ENCODE measurements around the gene RNPEP.

RNPEP gene

GRCh38 chr1:202010180-202011015, 27.9 kb downstream of the RNPEP start, which contains the start of gene ELF3:
ELF3 (plus strand) TSS chr1:202010587; CDS start chr1:202011137, 550 bp downstream.
- TF ChIP-seq FOXP2 (optimal IDR thresholded peaks at IDR 0.05; ENCODE audit: control extremely low read depth, extremely low read length, insufficient read depth) (no peak), EZH2 (IDR thresholded peaks at IDR 0.05) (no peak), POLR2AphosphoS5 (IDR thresholded peaks at IDR 0.05; ENCODE audit: borderline replicate concordance, low read depth, low read length) (no peak)
- no peak within 1 kb of the TSS for H3K27ac ChIP-seq
- no peak for DNase-seq (ENCODE audit: low read depth, low spot score)

DNA sequence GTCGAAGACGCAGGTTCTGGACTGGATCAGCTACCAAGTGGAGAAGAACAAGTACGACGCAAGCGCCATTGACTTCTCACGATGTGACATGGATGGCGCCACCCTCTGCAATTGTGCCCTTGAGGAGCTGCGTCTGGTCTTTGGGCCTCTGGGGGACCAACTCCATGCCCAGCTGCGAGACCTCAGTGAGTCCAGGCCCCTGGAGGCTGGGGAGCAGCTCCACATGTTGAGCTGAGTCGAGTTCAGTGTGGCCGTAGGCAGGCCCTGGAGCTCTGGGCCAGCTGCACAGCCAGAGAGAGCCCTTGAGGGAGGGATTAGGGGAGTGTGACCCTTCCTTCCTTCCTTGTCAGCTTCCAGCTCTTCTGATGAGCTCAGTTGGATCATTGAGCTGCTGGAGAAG, 29.5 kb downstream of the RNPEP start:
- no peaks in the 10 kb centered on the region for H3K9me3 ChIP-seq (ENCODE audit: low read depth, low read length)
- H3K27ac ChIP-seq, result no peak overlapping the region
- H3K9ac ChIP-seq (ENCODE audit: insufficient read length), result no peak overlapping the region
- H3K36me3 ChIP-seq (ENCODE audit: insufficient read depth, low read length), result no peaks in the 10 kb centered on the region
- no peak overlapping the region for H3K4me3 ChIP-seq
- no peak for TF ChIP-seq EZH2 (IDR thresholded peaks at IDR 0.05)
- no peak for TF ChIP-seq FOXP2 (optimal IDR thresholded peaks at IDR 0.05; ENCODE audit: control extremely low read depth, extremely low read length, insufficient read depth)
- TF ChIP-seq POLR2AphosphoS5 (IDR thresholded peaks at IDR 0.05; ENCODE audit: borderline replicate concordance, low read depth, low read length), result no peak
- DNase-seq (ENCODE audit: low read depth, low spot score), result no peak

More at GRCh38 chr1:202010180-202011015, 27.9 kb downstream of the RNPEP start, which contains the start of gene ELF3:
- H3K9ac ChIP-seq (ENCODE audit: insufficient read length), result no peak within 1 kb of the TSS
- no peaks in the 10 kb centered on the region for H3K9me3 ChIP-seq (ENCODE audit: low read depth, low read length)
- peaks cover 5% of the 10 kb centered on the region; the same call in 1 of the 2 replicates for H3K36me3 ChIP-seq (ENCODE audit: insufficient read depth, low read length)
- H3K4me3 ChIP-seq, result no peak within 1 kb of the TSS

DNA sequence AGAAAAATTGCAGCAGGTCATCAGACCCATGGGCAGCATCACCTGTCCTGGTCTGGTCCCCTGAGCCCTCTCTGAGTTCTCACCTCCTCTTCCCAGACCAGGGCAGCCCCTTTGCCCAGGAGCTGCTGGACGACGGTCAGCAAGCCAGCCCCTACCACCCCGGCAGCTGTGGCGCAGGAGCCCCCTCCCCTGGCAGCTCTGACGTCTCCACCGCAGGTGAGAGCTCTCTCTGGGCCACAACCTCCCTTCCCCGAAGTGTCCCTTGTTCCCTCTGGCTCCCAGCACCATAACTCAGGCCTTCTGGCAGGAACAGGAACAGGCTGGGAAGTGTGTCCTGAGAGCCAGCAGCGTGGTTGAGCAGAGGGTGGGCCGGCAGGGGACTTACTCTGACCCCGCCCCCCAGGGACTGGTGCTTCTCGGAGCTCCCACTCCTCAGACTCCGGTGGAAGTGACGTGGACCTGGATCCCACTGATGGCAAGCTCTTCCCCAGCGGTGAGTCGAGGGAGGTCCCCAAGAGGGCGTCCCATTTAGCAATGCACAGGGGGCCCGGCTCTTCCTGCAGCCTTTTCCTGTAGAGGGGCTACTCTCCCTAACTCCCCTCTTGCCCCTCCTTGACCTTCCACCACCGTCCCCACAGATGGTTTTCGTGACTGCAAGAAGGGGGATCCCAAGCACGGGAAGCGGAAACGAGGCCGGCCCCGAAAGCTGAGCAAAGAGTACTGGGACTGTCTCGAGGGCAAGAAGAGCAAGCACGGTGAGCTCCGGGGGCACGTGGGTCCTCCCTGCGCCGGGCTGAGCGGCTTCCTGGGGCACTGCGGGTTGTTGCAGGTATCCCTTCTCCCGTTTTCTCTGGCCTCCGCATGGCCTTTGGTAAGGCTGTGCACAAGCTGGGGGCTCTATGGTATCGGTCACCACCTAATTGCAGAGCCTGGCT, 30.4 kb downstream of the RNPEP start:
- no peak overlapping the region for H3K9ac ChIP-seq (ENCODE audit: insufficient read length)
- H3K4me3 ChIP-seq, result no peak overlapping the region
- no peak for TF ChIP-seq POLR2AphosphoS5 (IDR thresholded peaks at IDR 0.05; ENCODE audit: borderline replicate concordance, low read depth, low read length)
- no peak for TF ChIP-seq FOXP2 (optimal IDR thresholded peaks at IDR 0.05; ENCODE audit: control extremely low read depth, extremely low read length, insufficient read depth)
- no peak for TF ChIP-seq EZH2 (IDR thresholded peaks at IDR 0.05)
- no peaks in the 10 kb centered on the region for H3K9me3 ChIP-seq (ENCODE audit: low read depth, low read length)
- no peak for DNase-seq (ENCODE audit: low read depth, low spot score)
- no peak overlapping the region for H3K27ac ChIP-seq
- H3K36me3 ChIP-seq (ENCODE audit: insufficient read depth, low read length), result no peaks in the 10 kb centered on the region

DNA sequence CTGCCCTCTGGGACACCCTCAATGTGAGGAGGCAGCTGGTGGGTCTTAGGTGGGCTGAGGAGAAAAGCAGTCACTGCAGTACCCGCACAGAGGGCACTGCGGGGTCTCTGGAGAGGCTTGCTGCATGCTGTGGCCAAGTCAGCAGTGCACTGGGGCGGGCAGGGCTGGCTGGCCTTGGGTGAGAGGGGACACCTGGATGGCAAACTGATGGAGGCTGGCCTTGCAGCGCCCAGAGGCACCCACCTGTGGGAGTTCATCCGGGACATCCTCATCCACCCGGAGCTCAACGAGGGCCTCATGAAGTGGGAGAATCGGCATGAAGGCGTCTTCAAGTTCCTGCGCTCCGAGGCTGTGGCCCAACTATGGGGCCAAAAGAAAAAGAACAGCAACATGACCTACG, 31.2 kb downstream of the RNPEP start:
- TF ChIP-seq EZH2 (IDR thresholded peaks at IDR 0.05) (no peak), FOXP2 (optimal IDR thresholded peaks at IDR 0.05; ENCODE audit: control extremely low read depth, extremely low read length, insufficient read depth) (no peak), POLR2AphosphoS5 (IDR thresholded peaks at IDR 0.05; ENCODE audit: borderline replicate concordance, low read depth, low read length) (no peak)
- Histone ChIP-seq H3K9ac (ENCODE audit: insufficient read length) (no peak overlapping the region), H3K9me3 (ENCODE audit: low read depth, low read length) (no peaks in the 10 kb centered on the region), H3K4me3 (no peak overlapping the region), H3K27ac (no peak overlapping the region), H3K36me3 (ENCODE audit: insufficient read depth, low read length) (no peaks in the 10 kb centered on the region)
- no peak for DNase-seq (ENCODE audit: low read depth, low spot score)

DNA sequence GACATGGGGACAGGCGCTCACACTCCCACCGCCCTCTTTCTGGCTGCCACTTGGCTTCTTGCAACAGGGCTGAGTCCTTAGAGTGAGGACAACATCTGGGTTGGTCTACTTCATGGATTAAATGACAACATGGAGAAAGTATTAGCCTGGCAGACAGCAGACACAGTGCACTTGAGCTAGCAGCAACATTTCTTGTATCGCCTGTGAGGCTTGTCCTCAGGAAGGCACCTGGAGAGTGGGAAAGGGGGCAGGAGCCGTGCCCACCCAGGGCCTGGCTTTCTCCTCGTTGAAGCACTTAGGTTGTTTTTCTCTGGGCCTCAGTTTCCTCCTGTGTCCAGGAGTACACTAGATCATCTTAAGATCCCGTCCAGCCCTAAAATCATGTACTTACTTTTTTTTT, 31.6 kb downstream of the RNPEP start:
- no peak for TF ChIP-seq POLR2AphosphoS5 (IDR thresholded peaks at IDR 0.05; ENCODE audit: borderline replicate concordance, low read depth, low read length)
- TF ChIP-seq FOXP2 (optimal IDR thresholded peaks at IDR 0.05; ENCODE audit: control extremely low read depth, extremely low read length, insufficient read depth), result no peak
- TF ChIP-seq EZH2 (IDR thresholded peaks at IDR 0.05), result no peak
- H3K27ac ChIP-seq, result no peak overlapping the region
- DNase-seq (ENCODE audit: low read depth, low spot score), result no peak
- H3K9me3 ChIP-seq (ENCODE audit: low read depth, low read length), result no peaks in the 10 kb centered on the region
- no peak overlapping the region for H3K9ac ChIP-seq (ENCODE audit: insufficient read length)
- H3K4me3 ChIP-seq, result no peak overlapping the region
- H3K36me3 ChIP-seq (ENCODE audit: insufficient read depth, low read length), result no peaks in the 10 kb centered on the region

DNA sequence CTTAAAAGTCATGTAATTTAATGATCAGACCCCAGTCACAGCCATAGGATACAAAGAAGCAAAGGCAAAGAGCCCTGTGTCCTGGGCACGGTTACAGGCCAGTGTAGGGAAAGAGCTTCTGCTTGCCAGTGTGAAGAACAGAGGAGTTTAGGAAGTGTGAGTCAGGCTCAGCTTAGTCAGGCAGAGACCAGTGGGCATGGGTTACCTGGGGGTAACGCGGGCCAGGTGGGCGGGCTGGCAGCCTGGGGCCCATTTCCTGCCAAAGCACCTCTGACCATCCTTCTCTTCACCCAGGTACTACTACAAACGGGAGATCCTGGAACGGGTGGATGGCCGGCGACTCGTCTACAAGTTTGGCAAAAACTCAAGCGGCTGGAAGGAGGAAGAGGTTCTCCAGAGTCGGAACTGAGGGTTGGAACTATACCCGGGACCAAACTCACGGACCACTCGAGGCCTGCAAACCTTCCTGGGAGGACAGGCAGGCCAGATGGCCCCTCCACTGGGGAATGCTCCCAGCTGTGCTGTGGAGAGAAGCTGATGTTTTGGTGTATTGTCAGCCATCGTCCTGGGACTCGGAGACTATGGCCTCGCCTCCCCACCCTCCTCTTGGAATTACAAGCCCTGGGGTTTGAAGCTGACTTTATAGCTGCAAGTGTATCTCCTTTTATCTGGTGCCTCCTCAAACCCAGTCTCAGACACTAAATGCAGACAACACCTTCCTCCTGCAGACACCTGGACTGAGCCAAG, 32.6 kb downstream of the RNPEP start:
- Histone ChIP-seq H3K27ac (no peak overlapping the region), H3K9me3 (ENCODE audit: low read depth, low read length) (no peaks in the 10 kb centered on the region), H3K36me3 (ENCODE audit: insufficient read depth, low read length) (no peaks in the 10 kb centered on the region), H3K9ac (ENCODE audit: insufficient read length) (no peak overlapping the region), H3K4me3 (no peak overlapping the region)
- DNase-seq (ENCODE audit: low read depth, low spot score), result no peak
- TF ChIP-seq POLR2AphosphoS5 (IDR thresholded peaks at IDR 0.05; ENCODE audit: borderline replicate concordance, low read depth, low read length) (no peak), FOXP2 (optimal IDR thresholded peaks at IDR 0.05; ENCODE audit: control extremely low read depth, extremely low read length, insufficient read depth) (no peak), EZH2 (IDR thresholded peaks at IDR 0.05) (no peak)

GRCh38 chr1:202015662-202015937, 33.2 kb downstream of the RNPEP start:
- H3K36me3 ChIP-seq (ENCODE audit: insufficient read depth, low read length), result no peaks in the 10 kb centered on the region
- no peak overlapping the region for H3K27ac ChIP-seq
- DNase-seq (ENCODE audit: low read depth, low spot score), result no peak
- no peak overlapping the region for H3K9ac ChIP-seq (ENCODE audit: insufficient read length)
- H3K4me3 ChIP-seq, result no peak overlapping the region
- TF ChIP-seq FOXP2 (optimal IDR thresholded peaks at IDR 0.05; ENCODE audit: control extremely low read depth, extremely low read length, insufficient read depth) (no peak), POLR2AphosphoS5 (IDR thresholded peaks at IDR 0.05; ENCODE audit: borderline replicate concordance, low read depth, low read length) (no peak), EZH2 (IDR thresholded peaks at IDR 0.05) (no peak)
- no peaks in the 10 kb centered on the region for H3K9me3 ChIP-seq (ENCODE audit: low read depth, low read length)
